CD14-positive monocyte (primary cell): Measurements from ENCODE around the gene TBC1D22A. TPM values are rescaled to one million over a fixed set of nuclear protein-coding genes. Genes with fewer than 3 reads are reported as not detected.

Experiments
- DNase-seq, 3 donors: peaks; one replicate each; pipeline ENCODE4 v3.0.0-alpha.2; 2011 to 2022
- H2AFZ ChIP-seq: 2 replicates; pipeline ENCODE4 v1.6.0; 2012; ENCODE audit warnings: mild to moderate bottlenecking, low read depth, low read length, inconsistent platforms; ENCODE audit not compliant: insufficient read depth, poor library complexity, severe bottlenecking
- H3K27ac ChIP-seq, 2 donors: 1 replicate in 1 of 2; 2 replicates in 1 of 2; pipeline ENCODE4 v1.5.1; 2012 to 2013; ENCODE audit warnings: low read length in 2 of 2, control low read depth in 1 of 2, inconsistent platforms in 1 of 2, low read depth in 1 of 2, mild to moderate bottlenecking in 1 of 2
- H3K27me3 ChIP-seq, 2 donors: one replicate each; pipeline versions ENCODE4 v1.6.0 to v1.6.1; 2011 to 2013; ENCODE audit warnings: low read length in 2 of 2; ENCODE audit not compliant: control insufficient read depth in 2 of 2, insufficient read depth in 2 of 2
- H3K36me3 ChIP-seq, 2 donors: replicated peaks in 1 of 2; 1 replicate in 1 of 2; 2 replicates in 1 of 2; pipeline versions ENCODE4 v1.5.1 to v1.6.1; 2012 to 2013; ENCODE audit warnings: low read length in 2 of 2, control low read depth in 1 of 2, inconsistent platforms in 1 of 2, mild to moderate bottlenecking in 1 of 2; ENCODE audit not compliant: insufficient read depth in 2 of 2, control insufficient read depth in 1 of 2
- H3K4me1 ChIP-seq, 2 donors: 1 replicate in 1 of 2; 2 replicates in 1 of 2; pipeline versions ENCODE4 v1.5.1 to v1.6.1; 2012 to 2013; ENCODE audit warnings: low read length in 2 of 2, control low read depth in 1 of 2, inconsistent platforms in 1 of 2, mild to moderate bottlenecking in 1 of 2, moderate library complexity in 1 of 2; ENCODE audit not compliant: insufficient read depth in 2 of 2, control insufficient read depth in 1 of 2
- H3K4me2 ChIP-seq: replicated peaks from 2 replicates; pipeline ENCODE3; 2012; ENCODE audit warnings: low read length, moderate library complexity, mild to moderate bottlenecking; ENCODE audit not compliant: poor library complexity, severe bottlenecking; ENCODE audit errors: extremely low read depth
- H3K4me3 ChIP-seq, 3 experiments: fragments of 200-600 bp in 1 of 3; sonication (generic) in 1 of 3; replicated peaks in 1 of 3; 1 replicate in 2 of 3; 2 replicates in 1 of 3; pipeline ENCODE4 v1.5.1; 2011 to 2013; ENCODE audit warnings: low read length in 3 of 3, mild to moderate bottlenecking in 3 of 3, control low read depth in 2 of 3, low read depth in 2 of 3, inconsistent platforms in 1 of 3, moderate library complexity in 1 of 3
- H3K79me2 ChIP-seq: 2 replicates; pipeline ENCODE4 v1.6.0; 2012; ENCODE audit warnings: mild to moderate bottlenecking, control low read depth, inconsistent platforms, low read length, moderate library complexity; ENCODE audit not compliant: insufficient read depth
- H3K9ac ChIP-seq: 2 replicates; pipeline ENCODE4 v1.6.0; 2017; ENCODE audit warnings: low read length, mild to moderate bottlenecking; ENCODE audit not compliant: insufficient read depth, poor library complexity, severe bottlenecking
- H3K9me3 ChIP-seq, 2 donors: replicated peaks in 1 of 2; 1 replicate in 1 of 2; 2 replicates in 1 of 2; pipeline versions ENCODE4 v1.5.1 to v1.6.1; 2012 to 2013; ENCODE audit warnings: low read length in 2 of 2, control low read depth in 1 of 2; ENCODE audit not compliant: control insufficient read depth in 1 of 2, insufficient read depth in 1 of 2
- H4K20me1 ChIP-seq: 2 replicates; pipeline ENCODE4 v1.6.0; 2012; ENCODE audit warnings: mild to moderate bottlenecking, low read length, control low read depth, moderate library complexity; ENCODE audit not compliant: insufficient read depth
- H3K27ac Mint-ChIP-seq, 7 donors: one replicate each; pipeline ENCODE4 v1.8.0; 2020; ENCODE audit warnings: mild to moderate bottlenecking in 7 of 7, mixed read lengths in 7 of 7, moderate library complexity in 6 of 7, inconsistent platforms in 2 of 7
- H3K27me3 Mint-ChIP-seq, 3 donors: one replicate each; pipeline ENCODE4 v1.8.0; 2021 to 2022; ENCODE audit warnings: low read depth in 3 of 3, mild to moderate bottlenecking in 3 of 3, mixed read lengths in 3 of 3, moderate library complexity in 3 of 3, inconsistent platforms in 1 of 3
- H3K36me3 Mint-ChIP-seq, 2 donors: one replicate each; pipeline ENCODE4 v1.8.0; 2020; ENCODE audit warnings: mixed read lengths in 2 of 2, inconsistent platforms in 1 of 2, mild to moderate bottlenecking in 1 of 2
- H3K4me1 Mint-ChIP-seq: one replicate; pipeline ENCODE4 v1.8.0; 2020; ENCODE audit warnings: mild to moderate bottlenecking, mixed read lengths
- H3K4me3 Mint-ChIP-seq, 2 donors: one replicate each; pipeline ENCODE4 v1.8.0; 2020; ENCODE audit warnings: mild to moderate bottlenecking in 2 of 2, mixed read lengths in 2 of 2, moderate library complexity in 1 of 2
- H3K9me3 Mint-ChIP-seq, 7 donors: one replicate each; pipeline ENCODE4 v1.8.0; 2020 to 2022; ENCODE audit warnings: mixed read lengths in 7 of 7, mild to moderate bottlenecking in 6 of 7, moderate library complexity in 6 of 7, inconsistent platforms in 2 of 7
- WGBS: methylation state at CpG from one replicate; pipeline ENCODE4 v1.1.5; 2013; ENCODE audit warnings: missing lambda C conversion rate; ENCODE audit not compliant: insufficient coverage; 5-methylcytosine and 5-hydroxymethylcytosine counted together
- intact Hi-C, 2 donors: fragments of 100-400 bp; cut with micrococcal nuclease; formaldehyde crosslinking; loops; one replicate each; pipeline versions ENCODE4 v1.15.0 to v1.15.1; 2023
- polyA plus RNA-seq, 3 donors: library from polyadenylated mRNA; depleted of rRNA in 1 of 3; unstranded in 2 of 3; stranded (reverse) in 1 of 3; fragments of 300-500 nt in 2 of 3; fragments of >200 nt in 1 of 3; fragmentation: Illumina TruSeq in 2 of 3; gene quantifications; 1 replicate in 2 of 3; 2 replicates in 1 of 3; pipeline ENCODE4 v1.2.3, GENCODE V29; 2012 to 2021
- TF ChIP-seq, protein P1 (sequence below): fragments of 200-600 bp; IDR thresholded peaks from one replicate; pipeline ENCODE4 v1.8.0; 2022; ENCODE audit warnings: antibody characterized with exemption, mild to moderate bottlenecking

Gene TBC1D22A
- polyA plus RNA-seq, 3 donors = 25.9 to 36.2 (median 29.5) TPM

DNA sequence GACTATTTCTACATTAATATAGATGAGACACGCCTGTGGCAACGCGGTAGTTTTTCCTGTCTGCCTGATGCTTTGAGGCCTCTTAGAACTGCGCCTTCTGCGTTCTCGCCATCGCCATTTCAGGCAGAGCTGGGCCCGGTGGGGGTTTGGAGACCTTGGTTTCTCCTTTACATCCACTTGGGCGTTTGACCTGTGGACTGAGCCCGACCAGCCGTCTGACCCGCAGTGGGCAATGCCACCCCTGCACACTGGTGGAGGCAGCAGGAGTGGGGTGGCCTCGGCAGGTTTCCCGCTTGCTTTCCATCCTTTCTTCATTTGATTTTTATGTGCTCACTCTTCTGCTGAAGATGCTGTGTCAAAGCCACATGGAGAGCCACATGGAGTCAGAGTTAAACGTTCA is 130.4 kb downstream of the TBC1D22A start:
- H3K36me3 Mint-ChIP-seq = peaks cover 69 to 84% of the 10 kb centered on the region in 2 donors

GRCh38 chr22:46893281-46894020 is 131.0 kb downstream of the TBC1D22A start:
- no peak for DNase-seq
- no peaks in the 10 kb centered on the region for H3K27me3 Mint-ChIP-seq
- H3K4me1 Mint-ChIP-seq = peaks cover 13% of the 10 kb centered on the region
- Histone ChIP-seq H3K79me2 (no peaks in the 10 kb centered on the region), H3K36me3 (peaks cover 54 to 91% of the 10 kb centered on the region in 2 donors), H3K9ac (no peak overlapping the region), H3K27ac (no peak overlapping the region), H3K9me3 (no peaks in the 10 kb centered on the region), H3K4me1 (no peaks in the 10 kb centered on the region), H4K20me1 (peaks cover 95% of the 10 kb centered on the region), H3K4me3 (no peak overlapping the region), H2AFZ (no peak overlapping the region), H3K27me3 (no peaks in the 10 kb centered on the region), H3K4me2 (no peak overlapping the region)
- intact Hi-C loops = no loop called here
- H3K36me3 Mint-ChIP-seq = peaks cover 68 to 83% of the 10 kb centered on the region in 2 donors
- no peak overlapping the region for H3K4me3 Mint-ChIP-seq
- WGBS = 94% methylated on average over 7 of the region's 10 CpGs
- no peaks in the 10 kb centered on the region for H3K9me3 Mint-ChIP-seq
- TF ChIP-seq, protein P1, sequence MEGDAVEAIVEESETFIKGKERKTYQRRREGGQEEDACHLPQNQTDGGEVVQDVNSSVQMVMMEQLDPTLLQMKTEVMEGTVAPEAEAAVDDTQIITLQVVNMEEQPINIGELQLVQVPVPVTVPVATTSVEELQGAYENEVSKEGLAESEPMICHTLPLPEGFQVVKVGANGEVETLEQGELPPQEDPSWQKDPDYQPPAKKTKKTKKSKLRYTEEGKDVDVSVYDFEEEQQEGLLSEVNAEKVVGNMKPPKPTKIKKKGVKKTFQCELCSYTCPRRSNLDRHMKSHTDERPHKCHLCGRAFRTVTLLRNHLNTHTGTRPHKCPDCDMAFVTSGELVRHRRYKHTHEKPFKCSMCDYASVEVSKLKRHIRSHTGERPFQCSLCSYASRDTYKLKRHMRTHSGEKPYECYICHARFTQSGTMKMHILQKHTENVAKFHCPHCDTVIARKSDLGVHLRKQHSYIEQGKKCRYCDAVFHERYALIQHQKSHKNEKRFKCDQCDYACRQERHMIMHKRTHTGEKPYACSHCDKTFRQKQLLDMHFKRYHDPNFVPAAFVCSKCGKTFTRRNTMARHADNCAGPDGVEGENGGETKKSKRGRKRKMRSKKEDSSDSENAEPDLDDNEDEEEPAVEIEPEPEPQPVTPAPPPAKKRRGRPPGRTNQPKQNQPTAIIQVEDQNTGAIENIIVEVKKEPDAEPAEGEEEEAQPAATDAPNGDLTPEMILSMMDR = no peak
- H3K27ac Mint-ChIP-seq = no peak overlapping the region

More for the DNA sequence above, 130.4 kb downstream of the TBC1D22A start:
- H3K27me3 ChIP-seq = no peaks in the 10 kb centered on the region
- no peaks in the 10 kb centered on the region for H3K79me2 ChIP-seq
- WGBS = 97% methylated on average over 9 of the region's 15 CpGs
- TF ChIP-seq, protein P1 = no peak
- no peak overlapping the region for H3K4me2 ChIP-seq
- Mint-ChIP-seq H3K9me3 (no peaks in the 10 kb centered on the region), H3K4me3 (no peak overlapping the region), H3K4me1 (peaks cover 13% of the 10 kb centered on the region), H3K27ac (no peak overlapping the region), H3K27me3 (no peaks in the 10 kb centered on the region)
- H3K4me1 ChIP-seq = no peaks in the 10 kb centered on the region
- H2AFZ ChIP-seq = no peak overlapping the region
- H4K20me1 ChIP-seq = peaks cover 95% of the 10 kb centered on the region
- no peak overlapping the region for H3K4me3 ChIP-seq
- no peak overlapping the region for H3K27ac ChIP-seq
- H3K9ac ChIP-seq = no peak overlapping the region
- no peak for DNase-seq
- no peaks in the 10 kb centered on the region for H3K9me3 ChIP-seq
- peaks cover 54 to 91% of the 10 kb centered on the region in 2 donors for H3K36me3 ChIP-seq
- intact Hi-C loops = no loop called here
